ENCODE results near the gene NCBP2L.
"Not testable (repeated sequence)": the region's sequence is repeated elsewhere in the genome, so short reads cannot be mapped to it uniquely, and the experiment has no call there.

Gene NCBP2L

DNA sequence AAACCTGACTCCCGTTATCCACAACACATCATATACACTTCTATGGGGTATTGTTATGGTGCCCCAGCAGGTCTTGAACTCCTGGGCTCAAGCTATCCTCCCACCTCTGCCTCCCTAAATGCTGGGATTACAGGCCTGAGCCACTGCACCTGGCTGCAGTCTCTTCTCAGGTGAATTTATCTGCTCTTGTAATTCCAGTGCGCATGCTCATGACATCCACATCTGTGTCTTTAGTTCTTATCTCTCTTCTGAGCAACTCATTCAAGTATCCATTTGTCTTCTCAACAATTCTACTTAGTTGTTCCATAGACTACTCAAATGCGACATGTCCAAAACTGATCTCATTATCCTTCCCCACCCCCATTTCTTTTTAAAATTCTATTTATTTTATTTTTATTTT lies 27.6 kb downstream of the NCBP2L start:
- no peak overlapping the region for H3K9ac ChIP-seq (ENCODE audit: low read length)
- TF ChIP-seq EZH2phosphoT487 (IDR thresholded peaks at IDR 0.05; ENCODE audit: low read depth): no peak
- H3K9me3 ChIP-seq (ENCODE audit: insufficient read depth, low read length): no peaks in the 10 kb centered on the region
- H3K79me2 ChIP-seq (ENCODE audit: low read length): no peaks in the 10 kb centered on the region
- no peaks in the 10 kb centered on the region for H4K20me1 ChIP-seq (ENCODE audit: insufficient read depth, low read length)
- no peak overlapping the region for H2AFZ ChIP-seq (ENCODE audit: low read depth, low read length)
- H3K4me3 ChIP-seq (ENCODE audit: low read length): no peak overlapping the region
- H3K4me2 ChIP-seq (ENCODE audit: low read length): no peak overlapping the region
- no peaks in the 10 kb centered on the region for H3K36me3 ChIP-seq (replicated peaks; ENCODE audit: low read depth, low read length)
- no peaks in the 10 kb centered on the region for H3K4me1 ChIP-seq (ENCODE audit: low read length)
- no peaks in the 10 kb centered on the region for H3K27me3 ChIP-seq (ENCODE audit: low read depth, low read length)
- no peak overlapping the region for H3K27ac ChIP-seq (ENCODE audit: low read length)

DNA sequence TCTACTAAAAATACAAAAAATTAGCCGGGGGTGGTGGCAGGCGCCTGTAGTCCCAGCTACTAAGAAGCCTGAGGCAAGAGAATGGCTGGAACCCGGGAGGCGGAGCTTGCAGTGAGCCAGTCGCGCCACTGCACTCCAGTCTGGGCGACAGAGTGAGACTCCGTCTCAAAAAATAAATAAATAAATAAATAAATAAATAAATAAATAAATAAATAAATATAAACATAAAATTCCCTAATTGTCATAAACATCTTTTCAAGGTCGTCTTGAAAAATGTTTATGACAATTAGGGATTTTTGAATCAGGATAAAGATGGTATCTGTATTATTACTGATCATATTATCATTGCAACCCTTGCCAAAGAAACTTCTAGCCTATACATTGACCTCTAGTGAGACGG lies 32.5 kb downstream of the NCBP2L start:
- not testable (repeated sequence) for H3K27me3 ChIP-seq (ENCODE audit: low read depth, low read length); H3K4me2 ChIP-seq (ENCODE audit: low read length); H3K4me1 ChIP-seq (ENCODE audit: low read length); H3K79me2 ChIP-seq (ENCODE audit: low read length); H3K27ac ChIP-seq (ENCODE audit: low read length); H3K36me3 ChIP-seq (replicated peaks; ENCODE audit: low read depth, low read length); H3K9ac ChIP-seq (ENCODE audit: low read length); H2AFZ ChIP-seq (ENCODE audit: low read depth, low read length); H3K4me3 ChIP-seq (ENCODE audit: low read length); H3K9me3 ChIP-seq (ENCODE audit: insufficient read depth, low read length); H4K20me1 ChIP-seq (ENCODE audit: insufficient read depth, low read length)

DNA sequence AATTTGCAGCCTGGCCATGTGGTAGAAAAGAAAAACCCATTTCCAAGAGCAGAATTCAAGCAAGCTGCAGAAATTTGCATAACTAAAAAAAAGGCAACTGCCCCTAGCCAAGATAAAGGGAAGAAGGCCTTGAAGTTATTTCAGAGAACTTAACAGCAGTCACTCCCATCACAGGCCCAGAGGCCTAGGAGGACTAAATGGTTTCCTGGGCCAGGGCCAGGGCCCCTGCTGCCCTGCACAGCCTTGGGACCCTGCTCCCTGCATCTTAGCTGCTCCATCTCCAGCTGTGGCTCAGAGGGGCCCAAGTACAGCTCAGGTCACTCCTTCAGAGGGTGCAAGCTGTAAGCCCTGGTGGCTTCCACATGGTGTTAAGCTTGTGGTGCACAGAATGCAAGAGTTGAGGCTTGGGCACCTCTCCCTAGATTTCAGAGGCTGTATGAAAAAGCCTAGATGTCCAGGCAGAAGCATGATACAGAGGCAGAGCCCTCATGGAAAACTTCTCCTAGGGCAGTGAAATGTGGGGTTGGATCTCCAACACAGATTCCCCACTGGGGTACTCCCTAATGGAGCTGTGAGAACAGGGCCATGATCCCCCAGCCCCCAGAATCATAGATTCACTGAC lies 41.5 kb downstream of the NCBP2L start:
- no peaks in the 10 kb centered on the region for H3K9me3 ChIP-seq (ENCODE audit: insufficient read depth, low read length)
- H3K4me2 ChIP-seq (ENCODE audit: low read length): no peak overlapping the region
- no peaks in the 10 kb centered on the region for H3K36me3 ChIP-seq (replicated peaks; ENCODE audit: low read depth, low read length)
- TF ChIP-seq, protein P1, sequence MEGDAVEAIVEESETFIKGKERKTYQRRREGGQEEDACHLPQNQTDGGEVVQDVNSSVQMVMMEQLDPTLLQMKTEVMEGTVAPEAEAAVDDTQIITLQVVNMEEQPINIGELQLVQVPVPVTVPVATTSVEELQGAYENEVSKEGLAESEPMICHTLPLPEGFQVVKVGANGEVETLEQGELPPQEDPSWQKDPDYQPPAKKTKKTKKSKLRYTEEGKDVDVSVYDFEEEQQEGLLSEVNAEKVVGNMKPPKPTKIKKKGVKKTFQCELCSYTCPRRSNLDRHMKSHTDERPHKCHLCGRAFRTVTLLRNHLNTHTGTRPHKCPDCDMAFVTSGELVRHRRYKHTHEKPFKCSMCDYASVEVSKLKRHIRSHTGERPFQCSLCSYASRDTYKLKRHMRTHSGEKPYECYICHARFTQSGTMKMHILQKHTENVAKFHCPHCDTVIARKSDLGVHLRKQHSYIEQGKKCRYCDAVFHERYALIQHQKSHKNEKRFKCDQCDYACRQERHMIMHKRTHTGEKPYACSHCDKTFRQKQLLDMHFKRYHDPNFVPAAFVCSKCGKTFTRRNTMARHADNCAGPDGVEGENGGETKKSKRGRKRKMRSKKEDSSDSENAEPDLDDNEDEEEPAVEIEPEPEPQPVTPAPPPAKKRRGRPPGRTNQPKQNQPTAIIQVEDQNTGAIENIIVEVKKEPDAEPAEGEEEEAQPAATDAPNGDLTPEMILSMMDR (IDR thresholded peaks at IDR 0.05; ENCODE audit: low read depth, low read length): no peak
- no peak for TF ChIP-seq EZH2phosphoT487 (IDR thresholded peaks at IDR 0.05; ENCODE audit: low read depth)
- H4K20me1 ChIP-seq (ENCODE audit: insufficient read depth, low read length): no peaks in the 10 kb centered on the region
- no peak overlapping the region for H2AFZ ChIP-seq (ENCODE audit: low read depth, low read length)
- H3K27ac ChIP-seq (ENCODE audit: low read length): no peak overlapping the region
- H3K27me3 ChIP-seq (ENCODE audit: low read depth, low read length): no peaks in the 10 kb centered on the region
- no peak overlapping the region for H3K9ac ChIP-seq (ENCODE audit: low read length)
- no peaks in the 10 kb centered on the region for H3K4me1 ChIP-seq (ENCODE audit: low read length)
- no peak overlapping the region for H3K4me3 ChIP-seq (ENCODE audit: low read length)
- H3K79me2 ChIP-seq (ENCODE audit: low read length): no peaks in the 10 kb centered on the region

DNA sequence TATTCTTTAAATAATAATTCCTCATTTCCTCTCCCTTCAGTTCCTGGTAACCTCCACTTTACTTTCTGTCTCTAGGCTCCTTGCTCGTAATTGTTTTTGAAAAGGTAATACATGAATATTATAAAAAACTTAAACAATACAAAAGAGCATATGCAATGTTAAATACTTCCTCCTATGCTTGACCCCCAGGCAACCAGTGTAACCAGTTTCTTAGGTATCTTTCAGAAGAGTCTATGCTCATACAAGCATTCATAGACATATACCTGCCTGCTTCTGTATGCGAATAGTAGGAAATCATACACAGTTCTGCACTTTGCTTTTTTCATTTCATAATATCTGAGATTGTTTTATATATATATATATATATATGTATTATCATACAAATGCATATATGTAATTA lies 45.5 kb downstream of the NCBP2L start:
- Histone ChIP-seq H3K36me3 (replicated peaks; ENCODE audit: low read depth, low read length) (no peaks in the 10 kb centered on the region), H3K4me3 (ENCODE audit: low read length) (no peak overlapping the region), H3K79me2 (ENCODE audit: low read length) (no peaks in the 10 kb centered on the region), H3K4me1 (ENCODE audit: low read length) (no peaks in the 10 kb centered on the region), H3K4me2 (ENCODE audit: low read length) (no peak overlapping the region), H4K20me1 (ENCODE audit: insufficient read depth, low read length) (no peaks in the 10 kb centered on the region), H3K9ac (ENCODE audit: low read length) (no peak overlapping the region), H2AFZ (ENCODE audit: low read depth, low read length) (no peak overlapping the region), H3K27me3 (ENCODE audit: low read depth, low read length) (no peaks in the 10 kb centered on the region), H3K9me3 (ENCODE audit: insufficient read depth, low read length) (no peaks in the 10 kb centered on the region), H3K27ac (ENCODE audit: low read length) (no peak overlapping the region)
- TF ChIP-seq EZH2phosphoT487 (IDR thresholded peaks at IDR 0.05; ENCODE audit: low read depth): no peak
- TF ChIP-seq, protein P1 (IDR thresholded peaks at IDR 0.05; ENCODE audit: low read depth, low read length): no peak

DNA sequence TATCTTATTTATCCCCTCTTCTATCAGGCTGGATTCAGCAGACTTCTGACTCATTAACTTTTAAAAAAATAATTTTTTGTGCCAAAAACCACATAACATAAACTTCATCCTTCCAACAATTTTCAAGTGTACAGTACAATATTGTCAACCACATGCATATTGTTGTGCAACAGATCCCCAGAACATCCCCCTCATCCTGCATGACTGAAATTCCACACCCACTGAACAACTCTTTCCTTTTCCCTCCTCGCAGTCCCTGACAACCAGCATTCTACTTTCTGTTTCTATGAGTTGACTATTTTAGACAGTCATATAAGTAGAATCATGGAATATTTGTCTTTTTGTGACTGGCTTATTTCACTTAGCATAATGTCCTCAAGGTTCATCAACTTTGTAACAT lies 45.9 kb downstream of the NCBP2L start:
- H3K36me3 ChIP-seq (replicated peaks; ENCODE audit: low read depth, low read length): no peaks in the 10 kb centered on the region
- no peak overlapping the region for H2AFZ ChIP-seq (ENCODE audit: low read depth, low read length)
- H3K4me2 ChIP-seq (ENCODE audit: low read length): no peak overlapping the region
- H3K4me1 ChIP-seq (ENCODE audit: low read length): no peaks in the 10 kb centered on the region
- no peak overlapping the region for H3K4me3 ChIP-seq (ENCODE audit: low read length)
- no peaks in the 10 kb centered on the region for H3K79me2 ChIP-seq (ENCODE audit: low read length)
- H3K9ac ChIP-seq (ENCODE audit: low read length): no peak overlapping the region
- H4K20me1 ChIP-seq (ENCODE audit: insufficient read depth, low read length): no peaks in the 10 kb centered on the region
- no peak for TF ChIP-seq EZH2phosphoT487 (IDR thresholded peaks at IDR 0.05; ENCODE audit: low read depth)
- TF ChIP-seq, protein P1 (IDR thresholded peaks at IDR 0.05; ENCODE audit: low read depth, low read length): no peak
- H3K27ac ChIP-seq (ENCODE audit: low read length): no peak overlapping the region
- no peaks in the 10 kb centered on the region for H3K9me3 ChIP-seq (ENCODE audit: insufficient read depth, low read length)
- no peaks in the 10 kb centered on the region for H3K27me3 ChIP-seq (ENCODE audit: low read depth, low read length)

Measured in OCI-LY3 (cell line).